CD4-positive, alpha-beta T cell (primary cell): ENCODE measurements around the gene HLCS. TPM values are rescaled to one million over a fixed set of nuclear protein-coding genes. Genes with fewer than 3 reads are reported as not detected.

ENCODE experiments used
- ATAC-seq: fragments of 200-7000 bp; cut with Tn5 transposase; one replicate; pipeline ENCODE4 v1.10.0; 2022; ENCODE audit warnings: mild to moderate bottlenecking; ENCODE audit not compliant: poor library complexity
- CTCF ChIA-PET: fragments of 350-600 bp; sonication (Branson Sonifier 250); formaldehyde crosslinking; loops from one replicate; lab custom pipeline; 2021; ENCODE audit warnings: antibody characterized with exemption, inconsistent platforms; lab: Charles Lee
- POLR2A ChIA-PET: fragments of 350-600 bp; sonication (Branson Sonifier 250); formaldehyde crosslinking; loops from one replicate; lab custom pipeline; 2021; ENCODE audit warnings: antibody characterized with exemption, inconsistent platforms; lab: Charles Lee
- DNase-seq, 14 experiments: peaks; one replicate each; pipeline ENCODE4 v3.0.0-alpha.2; 2013 to 2020; ENCODE audit warnings: mixed read lengths in 2 of 14
- H3K27ac ChIP-seq, 2 donors: one replicate each; pipeline versions ENCODE4 v1.5.1 to v1.7.0; 2013; ENCODE audit warnings: low read length in 2 of 2, low read depth in 1 of 2, mild to moderate bottlenecking in 1 of 2
- H3K27me3 ChIP-seq, 2 experiments: 1 replicate in 1 of 2; 2 replicates in 1 of 2; pipeline versions ENCODE4 v1.6.1 to v1.7.0; 2013; ENCODE audit warnings: low read length in 2 of 2, control low read depth in 1 of 2, mild to moderate bottlenecking in 1 of 2, moderate library complexity in 1 of 2; ENCODE audit not compliant: insufficient read depth in 2 of 2, control insufficient read depth in 1 of 2
- H3K36me3 ChIP-seq: one replicate; pipeline ENCODE4 v1.6.1; 2013; ENCODE audit warnings: low read length, control low read depth; ENCODE audit not compliant: insufficient read depth
- H3K4me1 ChIP-seq: one replicate; pipeline ENCODE4 v1.6.1; 2013; ENCODE audit warnings: low read length, control low read depth; ENCODE audit not compliant: insufficient read depth
- H3K4me3 ChIP-seq: one replicate; pipeline ENCODE4 v1.5.1; 2013; ENCODE audit warnings: mild to moderate bottlenecking, low read length, moderate library complexity
- H3K9me3 ChIP-seq, 2 experiments: 1 replicate in 1 of 2; 2 replicates in 1 of 2; pipeline versions ENCODE4 v1.6.1 to v1.7.0; 2013; ENCODE audit warnings: low read length in 2 of 2, mild to moderate bottlenecking in 2 of 2, control low read depth in 1 of 2, moderate library complexity in 1 of 2; ENCODE audit not compliant: control insufficient read depth in 1 of 2, insufficient read depth in 1 of 2
- H3K27ac Mint-ChIP-seq: one replicate; pipeline ENCODE4 v1.8.0; 2020; ENCODE audit warnings: mixed read lengths
- H3K27me3 Mint-ChIP-seq: one replicate; pipeline ENCODE4 v1.8.0; 2021; ENCODE audit warnings: mixed read lengths
- H3K36me3 Mint-ChIP-seq: one replicate; pipeline ENCODE4 v1.8.0; 2021; ENCODE audit warnings: low read depth, mixed read lengths
- H3K4me1 Mint-ChIP-seq: one replicate; pipeline ENCODE4 v1.8.0; 2021; ENCODE audit warnings: low read depth, mixed read lengths
- H3K4me3 Mint-ChIP-seq: one replicate; pipeline ENCODE4 v1.8.0; 2020; ENCODE audit warnings: mild to moderate bottlenecking, mixed read lengths
- H3K9me3 Mint-ChIP-seq: one replicate; pipeline ENCODE4 v1.8.0; 2020; ENCODE audit warnings: mixed read lengths
- CTCF ChIP-seq: fragments of 200-600 bp; IDR thresholded peaks from one replicate; pipeline ENCODE4 v1.8.0; 2022; ENCODE audit warnings: antibody characterized with exemption, mild to moderate bottlenecking
- intact Hi-C, 2 experiments: fragments of 100-400 bp; cut with DNase I in 1 of 2; cut with micrococcal nuclease in 1 of 2; formaldehyde crosslinking; loops; one replicate each; pipeline versions ENCODE4 v1.15.1 to v1.9.0; 2023 to 2025; cut with DNase I, micrococcal nuclease
- polyA plus RNA-seq, 2 donors: library from polyadenylated mRNA; unstranded; fragments of 120-200 nt; gene quantifications; one replicate each; pipeline ENCODE4 v1.2.1, GENCODE V29; 2013
- total RNA-seq, 174 experiments: library from RNA in 2 of 174; stranded (reverse) in 2 of 174; gene quantifications; one replicate each; pipeline ENCODE4 v1.2.3 and lab custom pipeline; 2021 to 2026

HLCS gene
- 10 to 100 TPM in 1 of 2 experiments, 1 to 10 TPM in 1; 8.1 to 10.0 TPM for total RNA-seq
- 9.0 TPM for polyA plus RNA-seq (2013, experiment 1 of 2)
- 8.1 TPM for polyA plus RNA-seq (2013, experiment 2 of 2)
- total RNA-seq (lab: John Stamatoyannopoulos, UW): 7.1 to 41.6 (median 24.1) reads per million in 172 experiments

GRCh38 chr21:36966066-36966820 lies at the start of gene HLCS:
Gene HLCS (minus strand): TSS chr21:36966669. CDS start chr21:36966638, 31 bp downstream.
- H3K27ac ChIP-seq: peak within 1 kb of the TSS; percentile 48 to 63
- CTCF ChIA-PET: interaction anchor here (0.7 to 2.1 kb wide), 7 partner anchors 8 to 598 kb away, joined by 3 to 14 read pairs (median 4); no protein-coding TSS in a partner anchor
- peak; percentile 50 to 92 (median 69) for DNase-seq

GRCh38 chr21:37009740-37010341 lies 43.4 kb upstream of the HLCS start:
- Histone ChIP-seq H3K4me1 (peaks cover 28% of the 10 kb centered on the region), H3K36me3 (no peaks in the 10 kb centered on the region), H3K27me3 (peaks cover 24 to 31% of the 10 kb centered on the region in 2 experiments), H3K9me3 (peaks cover 0 to 7% of the 10 kb centered on the region in 2 experiments), H3K27ac (no peak overlapping the region), H3K4me3 (peak overlapping the region; percentile 13)
- no peaks in the 10 kb centered on the region for H3K36me3 Mint-ChIP-seq
- POLR2A ChIA-PET: interaction anchor here (0.7 kb wide), 1 partner anchor 62 kb away, joined by 4 read pairs; no protein-coding TSS in a partner anchor
- DNase-seq: peak; percentile 62 to 87 (median 74)
- no peak overlapping the region for H3K27ac Mint-ChIP-seq
- intact Hi-C loops: loop anchor here (1.0 to 10.0 kb wide), 6 partner anchors 43 to 506 kb away; partner anchors contain the start of gene HLCS (in 2 of the 2)
- H3K9me3 Mint-ChIP-seq: no peaks in the 10 kb centered on the region
- CTCF ChIA-PET: interaction anchor here (0.5 to 1.6 kb wide), 20 partner anchors 17 to 815 kb away, joined by 3 to 10 read pairs (median 4); partner anchors contain the start of gene HLCS
- H3K27me3 Mint-ChIP-seq: peaks cover 51% of the 10 kb centered on the region
- peaks cover 15% of the 10 kb centered on the region for H3K4me1 Mint-ChIP-seq
- H3K4me3 Mint-ChIP-seq: peak overlapping the region; percentile 76
- ATAC-seq: peak; percentile 94
- peak; percentile 88 for TF ChIP-seq CTCF

More at GRCh38 chr21:36966066-36966820, at the start of gene HLCS:
- Mint-ChIP-seq H3K4me3 (peak within 1 kb of the TSS; percentile 85), H3K4me1 (peaks cover 20% of the 10 kb centered on the region), H3K9me3 (no peaks in the 10 kb centered on the region), H3K27ac (peak within 1 kb of the TSS; percentile 84), H3K36me3 (peaks cover 5% of the 10 kb centered on the region), H3K27me3 (no peaks in the 10 kb centered on the region)
- Histone ChIP-seq H3K4me3 (peak within 1 kb of the TSS; percentile 63), H3K36me3 (no peaks in the 10 kb centered on the region), H3K4me1 (peaks cover 16% of the 10 kb centered on the region), H3K27me3 (no peaks in the 10 kb centered on the region), H3K9me3 (no peaks in the 10 kb centered on the region)
- intact Hi-C loops: loop anchor here (2.0 to 10.0 kb wide), 8 partner anchors 25 to 891 kb away; partner anchors contain the start of genes PIGP (in 2 of the 2), TTC3 (in 2 of the 2), CBR1 (in 1 of the 2) and DYRK1A (in 1 of the 2)
- TF ChIP-seq CTCF: no peak
- peak; percentile 94 for ATAC-seq
- POLR2A ChIA-PET: interaction anchor here (0.7 to 2.2 kb wide), 7 partner anchors 13 to 689 kb away, joined by 3 to 20 read pairs (median 3); partner anchors contain the start of gene RIPPLY3

GRCh38 chr21:37008724-37009123 lies 42.3 kb upstream of the HLCS start:
- no peak overlapping the region for H3K4me3 ChIP-seq
- Mint-ChIP-seq H3K27ac (no peak overlapping the region), H3K36me3 (no peaks in the 10 kb centered on the region), H3K4me3 (peak overlapping the region; percentile 15), H3K4me1 (peaks cover 15% of the 10 kb centered on the region), H3K27me3 (peaks cover 44% of the 10 kb centered on the region), H3K9me3 (no peaks in the 10 kb centered on the region)
- no peak overlapping the region for H3K27ac ChIP-seq
- DNase-seq: no peak
- no peak for ATAC-seq
- peaks cover 28% of the 10 kb centered on the region for H3K4me1 ChIP-seq
- H3K9me3 ChIP-seq: peaks cover 0 to 7% of the 10 kb centered on the region in 2 experiments
- CTCF ChIA-PET: interaction anchor here (0.7 kb wide), 1 partner anchor 12 kb away, joined by 5 read pairs; no protein-coding TSS in a partner anchor
- POLR2A ChIA-PET: no interaction called here
- TF ChIP-seq CTCF: no peak
- no peaks in the 10 kb centered on the region for H3K36me3 ChIP-seq
- intact Hi-C loops: loop anchor here (1.0 to 5.0 kb wide), 2 partner anchors 41 to 69 kb away; partner anchors contain the start of gene HLCS (in 1 of the 2)
- peaks cover 20 to 31% of the 10 kb centered on the region in 2 experiments for H3K27me3 ChIP-seq
